HCT116 (cell line): ENCODE results near the gene OR13C3. TPM values are rescaled to one million over a fixed set of nuclear protein-coding genes. Genes with fewer than 3 reads are reported as not detected.

Experiments used
- ATAC-seq: fragments of 200-7000 bp; cut with Tn5 transposase; 2 replicates; pipeline ENCODE4 v1.9.1; 2020; ENCODE audit warnings: mild to moderate bottlenecking, moderate library complexity
- BruUV-seq: library from RNA; stranded (reverse); fragments of 400-500 nt; replicated peaks from 2 replicates; lab custom pipeline; 2021; lab: Mats Ljungman, UMichigan
- CTCF ChIA-PET: fragments of 300-600 bp; sonication (Branson Sonifier 250); formaldehyde crosslinking; loops from one replicate; lab custom pipeline; 2021; ENCODE audit warnings: antibody characterized with exemption; lab: Charles Lee
- POLR2A ChIA-PET: fragments of 300-600, 350-600 bp; sonication (Branson Sonifier 250); formaldehyde crosslinking; loops from one replicate; lab custom pipeline; 2021; ENCODE audit warnings: antibody characterized with exemption; lab: Charles Lee
- RAD21 ChIA-PET, 2 experiments: fragments of 300-600 bp; sonication (Branson Sonifier 250); formaldehyde crosslinking; loops; one replicate each; lab custom pipeline; 2023; ENCODE audit warnings: low total read pairs in 2 of 2; ENCODE audit not compliant: uncharacterized antibody in 2 of 2, unreplicated experiment in 2 of 2, low non-redundant PET in 1 of 2; lab: Charles Lee
- DNase-seq: peaks from one replicate; pipeline ENCODE4 v3.0.0-alpha.2; 2010; ENCODE audit warnings: low read depth, low spot score
- H2AFZ ChIP-seq: fragments of 200-600 bp; shearing (Covaris generic), sonication (generic); 2 replicates; pipeline ENCODE4 v1.6.1; 2017; ENCODE audit warnings: low read depth, mixed run types, mixed read lengths, antibody characterized with exemption, low read length; ENCODE audit not compliant: poor library complexity, severe bottlenecking
- H3K27ac ChIP-seq: 2 replicates; pipeline ENCODE4 v1.5.1; 2012; ENCODE audit warnings: low read depth, low read length
- H3K27me3 ChIP-seq: fragments of 200-600 bp; sonication (generic); 2 replicates; pipeline ENCODE4 v1.6.1; 2016; ENCODE audit warnings: mixed run types, low read length, mixed read lengths; ENCODE audit not compliant: insufficient read depth
- H3K36me3 ChIP-seq, 2 experiments: fragments of 200-500 bp in 1 of 2; fragments of 200-600 bp in 1 of 2; sonication (Bioruptor generic) in 1 of 2; sonication (generic) in 1 of 2; 2 replicates each; pipeline versions ENCODE4 v1.5.1 to v1.6.1; 2014 to 2016; ENCODE audit warnings: low read length in 2 of 2, inconsistent platforms in 1 of 2, mixed read lengths in 1 of 2, mixed run types in 1 of 2; ENCODE audit not compliant: insufficient read depth in 2 of 2, control insufficient read depth in 1 of 2
- H3K4me1 ChIP-seq, 2 experiments: fragments of 200-600 bp in 1 of 2; sonication (generic) in 1 of 2; 2 replicates each; pipeline versions ENCODE4 v1.5.1 to v1.6.1; 2012 to 2017; ENCODE audit warnings: low read length in 2 of 2, inconsistent platforms in 1 of 2, mild to moderate bottlenecking in 1 of 2, mixed read lengths in 1 of 2, mixed run types in 1 of 2, moderate library complexity in 1 of 2; ENCODE audit not compliant: insufficient read depth in 2 of 2, control insufficient read depth in 1 of 2
- H3K4me2 ChIP-seq: fragments of 200-600 bp; sonication (generic); 2 replicates; pipeline ENCODE4 v1.6.1; 2017; ENCODE audit warnings: mixed run types, low read length, mixed read lengths
- H3K4me3 ChIP-seq, 2 experiments: fragments of 200-600 bp in 1 of 2; sonication (generic) in 1 of 2; replicated peaks in 1 of 2; 2 replicates each; pipeline ENCODE4 v1.5.1; 2011 to 2016; ENCODE audit warnings: low read length in 2 of 2, control low read depth in 1 of 2, low read depth in 1 of 2, mild to moderate bottlenecking in 1 of 2, mixed read lengths in 1 of 2, mixed run types in 1 of 2
- H3K79me2 ChIP-seq: fragments of 200-600 bp; sonication (generic); 2 replicates; pipeline ENCODE4 v1.6.1; 2017; ENCODE audit warnings: mild to moderate bottlenecking, mixed run types, low read length, moderate library complexity, mixed read lengths; ENCODE audit not compliant: insufficient read depth
- H3K9ac ChIP-seq: fragments of 200-600 bp; sonication (generic); 2 replicates; pipeline ENCODE4 v1.6.1; 2016; ENCODE audit warnings: low read length, mixed read lengths
- H3K9me2 ChIP-seq: fragments of 200-600 bp; sonication (generic), shearing (Covaris generic); 2 replicates; pipeline ENCODE4 v1.6.1; 2017; ENCODE audit warnings: mixed run types, mild to moderate bottlenecking, moderate library complexity; ENCODE audit not compliant: insufficient read depth
- H3K9me3 ChIP-seq, 2 experiments: fragments of 200-500 bp in 1 of 2; fragments of 200-600 bp in 1 of 2; sonication (Bioruptor generic) in 1 of 2; sonication (generic) in 1 of 2; 2 replicates each; pipeline ENCODE4 v1.6.1; 2014 to 2017; ENCODE audit warnings: low read length in 2 of 2, mixed read lengths in 2 of 2, inconsistent platforms in 1 of 2, low read depth in 1 of 2, mild to moderate bottlenecking in 1 of 2, mixed run types in 1 of 2, moderate library complexity in 1 of 2; ENCODE audit not compliant: control insufficient read depth in 1 of 2, insufficient read depth in 1 of 2
- H4K20me1 ChIP-seq: fragments of 200-600 bp; sonication (generic), shearing (Covaris generic); 2 replicates; pipeline ENCODE4 v1.6.1; 2017; ENCODE audit warnings: mixed run types, mild to moderate bottlenecking, moderate library complexity; ENCODE audit not compliant: insufficient read depth
- CBX3 ChIP-seq: IDR thresholded peaks from 2 replicates; pipeline ENCODE4 v1.6.1; 2012; ENCODE audit warnings: low read depth
- CEBPB ChIP-seq: IDR thresholded peaks from 2 replicates; pipeline ENCODE4 v1.6.1; 2012; ENCODE audit warnings: low read depth
- ELF1 ChIP-seq: IDR thresholded peaks from 2 replicates; pipeline ENCODE4 v1.6.1; 2012; ENCODE audit warnings: low read depth, borderline replicate concordance
- FOSL1 ChIP-seq: IDR thresholded peaks from 2 replicates; pipeline ENCODE4 v1.6.1; 2012; ENCODE audit warnings: low read depth
- POLR2AphosphoS5 ChIP-seq: IDR thresholded peaks from 2 replicates; pipeline ENCODE4 v1.6.1; 2011; ENCODE audit warnings: mild to moderate bottlenecking, low read depth, low read length, moderate library complexity
- RAD21 ChIP-seq: IDR thresholded peaks from 2 replicates; pipeline ENCODE4 v1.6.1; 2012; ENCODE audit warnings: low read depth, mild to moderate bottlenecking
- SIN3A ChIP-seq: IDR thresholded peaks from 2 replicates; pipeline ENCODE4 v1.6.1; 2012; ENCODE audit warnings: low read depth
- SRF ChIP-seq: IDR thresholded peaks from 2 replicates; pipeline ENCODE4 v1.6.1; 2012; ENCODE audit warnings: low read depth
- ZFX ChIP-seq: fragments of 450-650 bp; IDR thresholded peaks from 2 replicates; pipeline ENCODE4 v1.6.1; 2017
- ZNF274 ChIP-seq: fragments of 200-500 bp; sonication (Bioruptor generic); IDR thresholded peaks from 2 replicates; pipeline ENCODE4 v1.6.1; 2014; ENCODE audit warnings: mild to moderate bottlenecking, low read depth, low read length, inconsistent platforms
- intact Hi-C: fragments of 100-400 bp; cut with micrococcal nuclease; formaldehyde crosslinking; loops from 2 replicates; pipeline ENCODE4 v1.10.0; 2022
- total RNA-seq: library from RNA; stranded (reverse); gene quantifications from one replicate; pipeline ENCODE4 v1.2.1, GENCODE V29; 2021; ENCODE audit not compliant: unreplicated experiment
- TF ChIP-seq, protein P1 (sequence below): IDR thresholded peaks from 2 replicates; pipeline ENCODE4 v1.6.1; 2011; ENCODE audit warnings: mild to moderate bottlenecking, low read length, moderate library complexity; ENCODE audit not compliant: insufficient replicate concordance; ENCODE audit errors: extremely low read depth
- TF ChIP-seq, protein P2 (sequence below): IDR thresholded peaks from 2 replicates; pipeline ENCODE4 v1.6.1; 2012
- TF ChIP-seq, protein P3 (sequence below): IDR thresholded peaks from 2 replicates; pipeline ENCODE4 v1.6.1; 2012; ENCODE audit warnings: low read depth

Gene OR13C3
- total RNA-seq, 1 experiment from 2014 or later = not detected

DNA sequence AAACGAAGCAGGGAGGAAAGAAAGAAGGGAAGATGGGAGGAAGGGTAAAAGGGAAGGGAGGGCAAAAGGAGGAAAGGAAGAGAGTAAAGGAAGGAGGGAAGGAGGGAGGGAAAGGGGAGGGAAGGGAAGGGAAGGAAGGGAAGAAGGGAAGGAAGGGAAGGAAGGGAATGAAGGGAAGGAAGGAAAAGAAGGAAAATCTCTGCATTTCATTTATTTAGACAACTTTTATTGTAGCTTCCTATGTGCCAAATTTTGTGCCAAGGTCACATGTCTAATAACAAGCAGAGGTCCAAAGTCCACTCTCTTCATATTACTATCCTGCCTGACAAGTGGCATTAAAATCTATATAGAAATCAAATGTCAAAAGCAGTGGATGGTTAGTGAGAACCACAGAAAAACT, 2.6 kb upstream of the OR13C3 start:
- no peaks in the 10 kb centered on the region for H3K4me1 ChIP-seq
- no peaks in the 10 kb centered on the region; the same call in 1 of the 2 replicates for H3K9me2 ChIP-seq
- POLR2A ChIA-PET = no interaction called here
- no peaks in the 10 kb centered on the region for H3K27me3 ChIP-seq
- H2AFZ ChIP-seq = no peak overlapping the region
- BruUV-seq = no TSS peak
- no peak for ATAC-seq
- H3K4me3 ChIP-seq = no peak overlapping the region
- no peak overlapping the region for H3K9ac ChIP-seq
- H3K79me2 ChIP-seq = no peaks in the 10 kb centered on the region
- DNase-seq = no peak
- intact Hi-C loops = no loop called here
- no peak overlapping the region for H3K4me2 ChIP-seq
- no peaks in the 10 kb centered on the region for H3K9me3 ChIP-seq
- CTCF ChIA-PET = no interaction called here
- no peaks in the 10 kb centered on the region for H4K20me1 ChIP-seq
- no peak overlapping the region for H3K27ac ChIP-seq
- H3K36me3 ChIP-seq = no peaks in the 10 kb centered on the region
- RAD21 ChIA-PET = no interaction called here
- TF ChIP-seq POLR2AphosphoS5 = no peak
- no peak for TF ChIP-seq SRF
- TF ChIP-seq ZNF274 = no peak
- TF ChIP-seq SIN3A = no peak
- no peak for TF ChIP-seq RAD21
- no peak for TF ChIP-seq ELF1
- TF ChIP-seq CEBPB = no peak
- TF ChIP-seq, protein P1, sequence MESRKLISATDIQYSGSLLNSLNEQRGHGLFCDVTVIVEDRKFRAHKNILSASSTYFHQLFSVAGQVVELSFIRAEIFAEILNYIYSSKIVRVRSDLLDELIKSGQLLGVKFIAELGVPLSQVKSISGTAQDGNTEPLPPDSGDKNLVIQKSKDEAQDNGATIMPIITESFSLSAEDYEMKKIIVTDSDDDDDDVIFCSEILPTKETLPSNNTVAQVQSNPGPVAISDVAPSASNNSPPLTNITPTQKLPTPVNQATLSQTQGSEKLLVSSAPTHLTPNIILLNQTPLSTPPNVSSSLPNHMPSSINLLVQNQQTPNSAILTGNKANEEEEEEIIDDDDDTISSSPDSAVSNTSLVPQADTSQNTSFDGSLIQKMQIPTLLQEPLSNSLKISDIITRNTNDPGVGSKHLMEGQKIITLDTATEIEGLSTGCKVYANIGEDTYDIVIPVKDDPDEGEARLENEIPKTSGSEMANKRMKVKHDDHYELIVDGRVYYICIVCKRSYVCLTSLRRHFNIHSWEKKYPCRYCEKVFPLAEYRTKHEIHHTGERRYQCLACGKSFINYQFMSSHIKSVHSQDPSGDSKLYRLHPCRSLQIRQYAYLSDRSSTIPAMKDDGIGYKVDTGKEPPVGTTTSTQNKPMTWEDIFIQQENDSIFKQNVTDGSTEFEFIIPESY = no peak
- TF ChIP-seq, protein P2, sequence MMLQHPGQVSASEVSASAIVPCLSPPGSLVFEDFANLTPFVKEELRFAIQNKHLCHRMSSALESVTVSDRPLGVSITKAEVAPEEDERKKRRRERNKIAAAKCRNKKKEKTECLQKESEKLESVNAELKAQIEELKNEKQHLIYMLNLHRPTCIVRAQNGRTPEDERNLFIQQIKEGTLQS = no peak
- no peak for TF ChIP-seq ZFX
- TF ChIP-seq, protein P3, sequence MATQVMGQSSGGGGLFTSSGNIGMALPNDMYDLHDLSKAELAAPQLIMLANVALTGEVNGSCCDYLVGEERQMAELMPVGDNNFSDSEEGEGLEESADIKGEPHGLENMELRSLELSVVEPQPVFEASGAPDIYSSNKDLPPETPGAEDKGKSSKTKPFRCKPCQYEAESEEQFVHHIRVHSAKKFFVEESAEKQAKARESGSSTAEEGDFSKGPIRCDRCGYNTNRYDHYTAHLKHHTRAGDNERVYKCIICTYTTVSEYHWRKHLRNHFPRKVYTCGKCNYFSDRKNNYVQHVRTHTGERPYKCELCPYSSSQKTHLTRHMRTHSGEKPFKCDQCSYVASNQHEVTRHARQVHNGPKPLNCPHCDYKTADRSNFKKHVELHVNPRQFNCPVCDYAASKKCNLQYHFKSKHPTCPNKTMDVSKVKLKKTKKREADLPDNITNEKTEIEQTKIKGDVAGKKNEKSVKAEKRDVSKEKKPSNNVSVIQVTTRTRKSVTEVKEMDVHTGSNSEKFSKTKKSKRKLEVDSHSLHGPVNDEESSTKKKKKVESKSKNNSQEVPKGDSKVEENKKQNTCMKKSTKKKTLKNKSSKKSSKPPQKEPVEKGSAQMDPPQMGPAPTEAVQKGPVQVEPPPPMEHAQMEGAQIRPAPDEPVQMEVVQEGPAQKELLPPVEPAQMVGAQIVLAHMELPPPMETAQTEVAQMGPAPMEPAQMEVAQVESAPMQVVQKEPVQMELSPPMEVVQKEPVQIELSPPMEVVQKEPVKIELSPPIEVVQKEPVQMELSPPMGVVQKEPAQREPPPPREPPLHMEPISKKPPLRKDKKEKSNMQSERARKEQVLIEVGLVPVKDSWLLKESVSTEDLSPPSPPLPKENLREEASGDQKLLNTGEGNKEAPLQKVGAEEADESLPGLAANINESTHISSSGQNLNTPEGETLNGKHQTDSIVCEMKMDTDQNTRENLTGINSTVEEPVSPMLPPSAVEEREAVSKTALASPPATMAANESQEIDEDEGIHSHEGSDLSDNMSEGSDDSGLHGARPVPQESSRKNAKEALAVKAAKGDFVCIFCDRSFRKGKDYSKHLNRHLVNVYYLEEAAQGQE = no peak
- no peak for TF ChIP-seq FOSL1
- TF ChIP-seq CBX3 = no peak
